HL-60 (cell line): ENCODE measurements around the gene CIART.

Experiments
- DNase-seq, 2 experiments: peaks; one replicate each; pipeline ENCODE4 v3.0.0-alpha.2; 2010 to 2020; ENCODE audit warnings: low read depth in 1 of 2, low spot score in 1 of 2
- H3K27ac ChIP-seq: fragments of 250-450 bp; sonication (Bioruptor Pico); replicated peaks from 2 replicates; pipeline ENCODE4 v1.5.1; 2020; ENCODE audit warnings: mild to moderate bottlenecking, moderate library complexity
- H3K27me3 ChIP-seq: fragments of 250-450 bp; sonication (Bioruptor Pico); 2 replicates; pipeline ENCODE4 v1.5.1; 2021; ENCODE audit warnings: mild to moderate bottlenecking, moderate library complexity; ENCODE audit not compliant: insufficient read depth, poor library complexity, severe bottlenecking
- H3K4me3 ChIP-seq: replicated peaks from 2 replicates; pipeline ENCODE4 v1.5.1; 2011; ENCODE audit warnings: mild to moderate bottlenecking, control low read depth, low read length; ENCODE audit not compliant: insufficient read depth
- CTCF ChIP-seq: IDR thresholded peaks from one replicate; pipeline ENCODE4 v1.5.1; 2011; ENCODE audit warnings: low read length, control low read depth, inconsistent platforms; ENCODE audit not compliant: insufficient read depth
- GABPA ChIP-seq: IDR thresholded peaks from 2 replicates; pipeline ENCODE4 v1.6.1; 2012; ENCODE audit warnings: low read depth
- POLR2AphosphoS5 ChIP-seq: IDR thresholded peaks from 2 replicates; pipeline ENCODE4 v1.6.1; 2012; ENCODE audit warnings: low read depth
- REST ChIP-seq: IDR thresholded peaks from 2 replicates; pipeline ENCODE4 v1.6.1; 2012; ENCODE audit warnings: low read depth; ENCODE audit not compliant: insufficient replicate concordance
- SPI1 ChIP-seq: IDR thresholded peaks from 2 replicates; pipeline ENCODE4 v1.6.1; 2012; ENCODE audit warnings: low read depth, mild to moderate bottlenecking, borderline replicate concordance

CIART gene

GRCh38 chr1:150280138-150280707, 2.1 kb upstream of the CIART start:
- H3K27ac ChIP-seq = no peak overlapping the region

GRCh38 chr1:150281221-150281757, 1.1 kb upstream of the CIART start:
- TF ChIP-seq CTCF = peak; percentile 39
- TF ChIP-seq REST = no peak
- TF ChIP-seq POLR2AphosphoS5 = no peak
- Histone ChIP-seq H3K27me3 (peaks cover 2% of the 10 kb centered on the region), H3K27ac (no peak overlapping the region), H3K4me3 (peak overlapping the region; percentile 31)
- peak in 1 of 2 experiments; percentile 71 for DNase-seq

More at GRCh38 chr1:150280138-150280707, 2.1 kb upstream of the CIART start:
- no peak for DNase-seq
- Histone ChIP-seq H3K4me3 (no peak overlapping the region), H3K27me3 (peaks cover 2% of the 10 kb centered on the region)
- no peak for TF ChIP-seq CTCF
- no peak for TF ChIP-seq POLR2AphosphoS5
- no peak for TF ChIP-seq SPI1
- no peak for TF ChIP-seq REST
- TF ChIP-seq GABPA = no peak

- Histone ChIP-seq H3K4me3 (no peak overlapping the region), H3K27me3 (peaks cover 2% of the 10 kb centered on the region), H3K27ac (no peak overlapping the region)
- TF ChIP-seq SPI1 = no peak
- no peak for TF ChIP-seq REST
- TF ChIP-seq POLR2AphosphoS5 = no peak
- TF ChIP-seq CTCF = no peak
- TF ChIP-seq GABPA = no peak
- DNase-seq = no peak
Observed at GRCh38 chr1:150282558-150282958, 204 bp downstream of the CIART start.
